Prostate gland (tissue), 2 donors: ENCODE results near the gene MAP2K7. TPM values are rescaled to one million over a fixed set of nuclear protein-coding genes. Genes with fewer than 3 reads are reported as not detected.

Experiments
- DNase-seq: peaks from one replicate; pipeline ENCODE4 v3.0.0-alpha.2; 2019; ENCODE audit warnings: low spot score
- H3K27ac ChIP-seq, 2 donors: fragments of 200-600 bp; sonication (generic); 2 replicates each; pipeline ENCODE4 v1.5.1; 2017 to 2019
- H3K27me3 ChIP-seq: fragments of 200-600 bp; sonication (generic); replicated peaks from 2 replicates; pipeline ENCODE4 v1.5.1; 2019; ENCODE audit not compliant: insufficient read depth
- H3K36me3 ChIP-seq, 2 donors: fragments of 200-600 bp; sonication (generic); 1 replicate in 1 of 2; 2 replicates in 1 of 2; pipeline versions ENCODE4 v1.5.1 to v1.8.1; 2017 to 2019
- H3K4me1 ChIP-seq: fragments of 200-600 bp; sonication (generic); replicated peaks from 2 replicates; pipeline ENCODE4 v1.5.1; 2019
- H3K4me3 ChIP-seq, 2 donors: fragments of 200-600 bp; sonication (generic); 2 replicates each; pipeline ENCODE4 v1.5.1; 2017 to 2019
- H3K9me3 ChIP-seq: fragments of 200-600 bp; sonication (generic); 2 replicates; pipeline ENCODE4 v1.5.1; 2017
- POLR2A ChIP-seq: fragments of 450-650 bp; IDR thresholded peaks from one replicate; pipeline ENCODE4 v1.6.1; 2016; ENCODE audit warnings: antibody characterized with exemption, mild to moderate bottlenecking
- POLR2AphosphoS5 ChIP-seq: sonication (generic); formaldehyde crosslinking; IDR thresholded peaks from one replicate; pipeline ENCODE4 v1.6.1; 2017; ENCODE audit warnings: antibody characterized with exemption
- WGBS: methylation state at CpG from one replicate; pipeline ENCODE4 v1.1.5; 2018; 5-methylcytosine and 5-hydroxymethylcytosine counted together
- intact Hi-C: fragments of 100-400 bp; cut with DNase I; formaldehyde crosslinking; loops from one replicate; pipeline ENCODE4 v1.14.2; 2022
- total RNA-seq, 2 donors: library from RNA; depleted of rRNA; stranded (reverse); fragments of >200 nt; gene quantifications; one replicate each; pipeline ENCODE4 v1.1.0, GENCODE V29; 2016
- TF ChIP-seq, protein P1 (sequence below), 4 experiments: fragments of 200-600 bp in 2 of 4; fragments of 450-650 bp in 2 of 4; sonication (generic) in 2 of 4; IDR thresholded peaks; 1 replicate in 3 of 4; 2 replicates in 1 of 4; pipeline ENCODE4 v1.5.1; 2016 to 2019; ENCODE audit warnings: antibody characterized with exemption in 4 of 4, mild to moderate bottlenecking in 2 of 4, moderate library complexity in 2 of 4

MAP2K7 gene
- total RNA-seq, 2 donors from 2014 or later = 21.6 to 45.2 TPM

GRCh38 chr19:7871437-7872305 lies 32.0 kb upstream of the MAP2K7 start:
- WGBS = 10% methylated on average over 33 of the region's 33 CpGs
- Histone ChIP-seq H3K4me1 (no peaks in the 10 kb centered on the region), H3K27ac (peak overlapping the region; percentile 60 to 63), H3K4me3 (no peak overlapping the region), H3K9me3 (no peaks in the 10 kb centered on the region), H3K36me3 (no peaks in the 10 kb centered on the region), H3K27me3 (no peaks in the 10 kb centered on the region)
- intact Hi-C loops = no loop called here
- TF ChIP-seq, protein P1, sequence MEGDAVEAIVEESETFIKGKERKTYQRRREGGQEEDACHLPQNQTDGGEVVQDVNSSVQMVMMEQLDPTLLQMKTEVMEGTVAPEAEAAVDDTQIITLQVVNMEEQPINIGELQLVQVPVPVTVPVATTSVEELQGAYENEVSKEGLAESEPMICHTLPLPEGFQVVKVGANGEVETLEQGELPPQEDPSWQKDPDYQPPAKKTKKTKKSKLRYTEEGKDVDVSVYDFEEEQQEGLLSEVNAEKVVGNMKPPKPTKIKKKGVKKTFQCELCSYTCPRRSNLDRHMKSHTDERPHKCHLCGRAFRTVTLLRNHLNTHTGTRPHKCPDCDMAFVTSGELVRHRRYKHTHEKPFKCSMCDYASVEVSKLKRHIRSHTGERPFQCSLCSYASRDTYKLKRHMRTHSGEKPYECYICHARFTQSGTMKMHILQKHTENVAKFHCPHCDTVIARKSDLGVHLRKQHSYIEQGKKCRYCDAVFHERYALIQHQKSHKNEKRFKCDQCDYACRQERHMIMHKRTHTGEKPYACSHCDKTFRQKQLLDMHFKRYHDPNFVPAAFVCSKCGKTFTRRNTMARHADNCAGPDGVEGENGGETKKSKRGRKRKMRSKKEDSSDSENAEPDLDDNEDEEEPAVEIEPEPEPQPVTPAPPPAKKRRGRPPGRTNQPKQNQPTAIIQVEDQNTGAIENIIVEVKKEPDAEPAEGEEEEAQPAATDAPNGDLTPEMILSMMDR (IDR thresholded peaks at IDR 0.05) = no peak
- TF ChIP-seq POLR2AphosphoS5 (peak; percentile 14), POLR2A (peak; percentile 4)
- DNase-seq = peak; percentile 95

DNA sequence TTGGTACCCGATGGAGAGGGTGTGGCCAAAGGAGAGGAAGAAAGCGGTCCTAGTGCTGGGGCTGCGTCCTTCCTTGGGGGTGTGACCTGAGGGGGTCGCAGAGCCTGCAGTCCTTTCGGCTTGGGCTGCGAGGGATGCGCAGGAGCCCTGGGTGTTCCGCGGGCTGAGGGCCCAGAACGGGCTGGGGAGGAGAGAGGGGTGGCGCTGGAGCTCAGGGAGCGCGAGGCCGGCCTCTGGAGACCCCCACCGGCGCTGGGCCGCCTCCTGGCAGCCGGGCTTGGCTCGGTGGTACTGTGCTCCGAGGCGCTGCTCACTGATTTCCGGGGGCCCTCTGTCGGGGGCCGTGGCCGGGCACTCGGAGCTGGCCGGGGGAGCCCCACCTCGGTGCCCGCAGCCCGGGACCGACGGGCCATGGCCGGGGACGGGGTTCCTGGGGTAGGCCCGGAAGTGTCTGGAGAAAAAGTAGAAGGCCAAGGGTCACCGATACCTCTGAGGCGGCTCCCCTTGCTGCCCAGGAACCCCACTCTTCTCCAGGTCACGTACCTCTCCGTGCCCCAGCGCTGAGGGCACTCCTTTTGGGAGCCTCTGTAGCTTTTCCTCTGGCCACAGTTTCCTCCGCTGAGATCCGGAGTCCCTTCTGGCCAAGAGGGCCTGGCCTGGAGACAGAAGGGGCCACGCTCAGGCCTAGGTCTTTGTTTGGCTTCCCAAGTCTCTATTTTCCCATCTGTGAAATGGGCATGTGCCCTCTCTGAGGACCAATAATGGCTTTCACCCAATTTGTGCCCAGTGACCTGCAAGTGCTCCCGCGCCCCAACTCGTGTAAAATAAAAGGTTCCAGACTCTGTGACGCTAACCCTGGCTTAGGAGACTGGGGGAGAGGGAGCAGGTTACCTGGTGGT lies 31.1 kb upstream of the MAP2K7 start:
- no peaks in the 10 kb centered on the region for H3K27me3 ChIP-seq
- no peaks in the 10 kb centered on the region for H3K4me1 ChIP-seq
- intact Hi-C loops = no loop called here
- TF ChIP-seq, protein P1 (IDR thresholded peaks at IDR 0.05) = no peak
- H3K4me3 ChIP-seq = no peak overlapping the region
- no peak overlapping the region for H3K27ac ChIP-seq
- H3K36me3 ChIP-seq = no peaks in the 10 kb centered on the region
- H3K9me3 ChIP-seq = no peaks in the 10 kb centered on the region
- 68% methylated on average over 30 of the region's 47 CpGs for WGBS
- DNase-seq = no peak

DNA sequence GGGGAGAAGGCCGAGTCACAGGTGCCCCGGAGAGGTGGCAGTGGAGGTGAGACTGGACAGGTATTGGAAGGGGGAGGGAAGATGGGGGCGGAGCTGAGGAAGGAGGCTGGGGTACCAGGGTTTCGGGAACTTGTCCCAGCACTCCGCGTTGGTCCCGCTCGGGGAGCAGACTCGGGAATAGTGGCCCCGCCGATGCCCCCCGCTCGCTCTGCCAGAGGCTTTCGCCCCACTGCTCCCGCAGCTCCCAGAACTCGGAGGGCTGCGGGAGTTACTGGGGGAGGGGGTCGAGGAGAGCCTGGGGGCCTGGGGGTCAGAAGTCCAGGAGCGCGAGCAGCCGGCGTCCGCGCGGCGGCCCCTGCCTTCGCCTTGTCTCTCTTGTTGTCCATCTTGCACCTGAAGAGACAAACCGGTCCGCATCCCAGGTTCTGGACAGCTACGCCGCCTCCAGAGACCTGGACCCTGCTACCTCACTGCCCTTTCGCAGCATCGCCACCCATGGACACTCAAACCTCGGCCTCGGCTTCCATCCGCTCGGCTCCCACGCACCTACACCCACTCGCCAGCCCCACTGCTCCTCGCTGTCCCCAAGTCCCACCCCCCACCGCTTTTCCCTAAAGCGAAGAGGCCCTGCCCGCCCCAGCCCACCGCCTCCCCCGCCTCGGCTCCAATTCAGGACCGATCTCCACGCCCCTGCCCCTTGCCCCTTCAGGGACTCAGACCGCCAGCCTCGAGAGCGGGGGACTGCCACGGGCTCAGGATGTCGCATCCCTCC lies 30.2 kb upstream of the MAP2K7 start:
- TF ChIP-seq POLR2AphosphoS5 (no peak), POLR2A (no peak)
- TF ChIP-seq, protein P1 (IDR thresholded peaks at IDR 0.05) = no peak
- H3K4me3 ChIP-seq = peak overlapping the region; percentile 38 to 48
- H3K27me3 ChIP-seq = no peaks in the 10 kb centered on the region
- no peaks in the 10 kb centered on the region for H3K9me3 ChIP-seq
- H3K27ac ChIP-seq = no peak overlapping the region
- H3K36me3 ChIP-seq = no peaks in the 10 kb centered on the region
- WGBS = 28% methylated on average over 50 of the region's 53 CpGs
- intact Hi-C loops = no loop called here
- no peak for DNase-seq
- no peaks in the 10 kb centered on the region for H3K4me1 ChIP-seq

- WGBS = 2% methylated on average over 41 of the region's 88 CpGs
- no peaks in the 10 kb centered on the region for H3K9me3 ChIP-seq
- peak within 1 kb of the TSS; percentile 38 to 48 for H3K4me3 ChIP-seq
- no peaks in the 10 kb centered on the region for H3K36me3 ChIP-seq
- no peak for TF ChIP-seq POLR2AphosphoS5
- TF ChIP-seq, protein P1 (IDR thresholded peaks at IDR 0.05) = no peak
- TF ChIP-seq POLR2A = no peak
- no peaks in the 10 kb centered on the region for H3K27me3 ChIP-seq
- H3K4me1 ChIP-seq = no peaks in the 10 kb centered on the region
- intact Hi-C loops = no loop called here
- peak; percentile 69 for DNase-seq
- H3K27ac ChIP-seq = no peak within 1 kb of the TSS
These were observed 29.4 kb upstream of the MAP2K7 start, which contains the start of gene PRR36 for GRCh38 chr19:7874076-7874896. Gene PRR36, minus strand, starts transcription at chr19:7874390. Its CDS starts 701 bp downstream, at chr19:7873689.
